ENCODE data around the gene CFAP45.

DNA sequence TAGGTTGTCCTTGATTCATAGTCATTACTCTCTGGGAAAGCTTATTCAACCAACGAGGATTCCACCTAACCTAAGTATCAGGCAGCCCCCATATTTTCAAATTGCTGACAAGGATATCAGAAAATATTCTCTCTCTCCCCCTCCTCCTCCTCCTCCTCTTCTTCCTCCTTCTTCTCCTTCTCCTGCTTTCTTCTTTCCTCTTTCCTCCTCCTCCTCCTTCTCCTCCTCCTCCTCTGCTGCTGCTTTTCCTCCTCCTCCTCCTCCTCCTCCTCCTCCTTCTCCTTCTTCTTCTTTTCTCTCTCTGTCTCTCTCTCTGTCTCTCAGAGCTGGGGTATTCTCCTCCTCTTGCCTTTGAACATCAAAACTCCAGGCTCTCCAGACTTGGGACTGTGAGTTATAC, 48.0 kb upstream of the CFAP45 start:
- TF ChIP-seq EZH2phosphoT487 (IDR thresholded peaks at IDR 0.05; ENCODE audit: borderline replicate concordance, low read depth, low read length): no peak
- TF ChIP-seq, protein P1, sequence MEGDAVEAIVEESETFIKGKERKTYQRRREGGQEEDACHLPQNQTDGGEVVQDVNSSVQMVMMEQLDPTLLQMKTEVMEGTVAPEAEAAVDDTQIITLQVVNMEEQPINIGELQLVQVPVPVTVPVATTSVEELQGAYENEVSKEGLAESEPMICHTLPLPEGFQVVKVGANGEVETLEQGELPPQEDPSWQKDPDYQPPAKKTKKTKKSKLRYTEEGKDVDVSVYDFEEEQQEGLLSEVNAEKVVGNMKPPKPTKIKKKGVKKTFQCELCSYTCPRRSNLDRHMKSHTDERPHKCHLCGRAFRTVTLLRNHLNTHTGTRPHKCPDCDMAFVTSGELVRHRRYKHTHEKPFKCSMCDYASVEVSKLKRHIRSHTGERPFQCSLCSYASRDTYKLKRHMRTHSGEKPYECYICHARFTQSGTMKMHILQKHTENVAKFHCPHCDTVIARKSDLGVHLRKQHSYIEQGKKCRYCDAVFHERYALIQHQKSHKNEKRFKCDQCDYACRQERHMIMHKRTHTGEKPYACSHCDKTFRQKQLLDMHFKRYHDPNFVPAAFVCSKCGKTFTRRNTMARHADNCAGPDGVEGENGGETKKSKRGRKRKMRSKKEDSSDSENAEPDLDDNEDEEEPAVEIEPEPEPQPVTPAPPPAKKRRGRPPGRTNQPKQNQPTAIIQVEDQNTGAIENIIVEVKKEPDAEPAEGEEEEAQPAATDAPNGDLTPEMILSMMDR (conservative IDR thresholded peaks at IDR 0.05; ENCODE audit: low read length): no peak

All from OCI-LY7 (cell line).